ENCODE measurements around the gene ABCA13. TPM values are rescaled to one million over a fixed set of nuclear protein-coding genes. Genes with fewer than 3 reads are reported as not detected.

The ABCA13 gene
- total RNA-seq, 1 experiment from 2014 or later: 0.08 TPM

DNA sequence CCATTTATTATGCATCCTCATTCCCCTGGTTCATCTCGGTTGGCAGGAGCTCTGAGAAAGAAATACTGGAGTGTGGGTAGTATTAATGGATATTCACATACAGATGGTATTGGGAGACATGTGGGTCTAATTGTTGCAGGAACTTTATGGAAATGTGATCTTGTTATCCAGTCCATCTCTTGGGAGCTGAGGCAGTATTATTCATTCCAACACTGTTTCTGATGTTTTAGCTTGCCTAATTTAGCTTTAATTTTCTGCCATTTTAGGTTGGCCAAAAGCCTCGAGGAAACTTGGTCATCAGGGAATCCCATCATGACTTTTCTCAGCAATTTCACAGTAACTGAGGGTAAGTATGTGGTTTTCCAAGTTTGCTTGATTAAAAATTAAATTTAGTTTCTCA, 125.7 kb downstream of the ABCA13 start:
- no peak for DNase-seq (ENCODE audit: low spot score)

DNA sequence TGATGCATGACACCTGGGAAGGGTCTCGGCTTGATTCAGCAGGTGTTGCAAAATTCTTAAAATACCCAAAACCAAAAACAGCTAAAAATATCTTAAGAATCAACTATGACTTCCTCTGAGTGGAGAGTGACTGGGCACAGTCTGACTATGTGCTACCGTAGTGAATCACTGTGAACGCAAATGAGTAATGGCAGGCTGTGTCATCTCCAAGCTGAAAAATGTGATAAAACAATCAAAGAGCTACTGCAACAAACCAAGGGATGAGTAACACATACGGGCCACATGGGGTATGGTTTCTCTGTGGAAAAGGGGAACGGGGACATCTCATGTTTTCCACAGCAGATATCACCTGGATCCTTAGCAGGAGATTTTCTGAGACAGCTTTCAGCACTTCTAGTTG, 127.5 kb downstream of the ABCA13 start:
- no peak for DNase-seq (ENCODE audit: low spot score)

DNA sequence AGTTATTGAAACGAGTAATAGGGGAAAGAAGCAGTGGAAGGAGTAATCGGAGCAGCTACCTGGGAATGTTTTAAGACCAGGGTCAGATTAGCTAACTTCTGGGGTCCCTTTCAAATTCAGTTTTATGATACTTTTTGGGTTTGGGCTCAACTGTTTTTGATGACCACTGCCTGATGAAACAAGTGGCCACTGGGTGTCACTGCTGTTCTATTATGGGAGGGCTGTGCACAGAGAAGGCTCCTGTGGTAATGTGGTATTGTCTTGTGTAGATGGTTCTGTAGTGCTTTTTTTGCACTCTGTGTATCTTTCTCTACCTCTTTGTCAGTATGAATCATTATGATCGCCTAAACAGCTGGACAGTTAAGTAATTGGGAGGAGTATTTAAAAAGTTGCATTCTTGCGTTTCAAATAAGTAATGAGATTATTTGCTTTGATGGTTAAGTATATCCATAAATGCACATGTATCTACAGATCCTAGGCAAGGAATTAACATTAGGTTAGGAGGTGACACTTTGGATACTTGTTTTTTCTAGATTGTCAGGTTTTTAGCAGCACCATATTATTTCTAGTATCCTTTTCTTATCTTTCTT, 128.4 kb downstream of the ABCA13 start:
- DNase-seq (ENCODE audit: low spot score): peak; percentile 81

DNA sequence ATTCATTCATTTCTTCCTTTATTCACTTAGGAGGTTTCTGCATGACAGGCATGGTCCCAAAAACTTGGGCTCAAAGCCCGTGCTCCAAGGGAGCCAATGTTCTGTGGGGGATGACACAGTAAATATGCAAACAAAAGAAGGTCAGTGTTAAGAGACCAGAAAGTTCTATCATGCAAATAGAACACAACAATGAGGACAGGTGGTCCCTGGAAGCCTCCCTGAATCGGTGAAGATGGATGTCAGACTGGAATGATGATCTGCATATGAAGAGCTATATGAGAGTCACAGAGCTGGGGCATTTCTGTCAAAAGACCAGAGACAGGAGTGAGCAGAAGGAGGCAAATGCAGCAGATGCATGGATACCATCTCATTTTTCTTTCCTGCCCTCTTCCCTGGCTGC, 129.0 kb downstream of the ABCA13 start:
- DNase-seq (ENCODE audit: low spot score): no peak

DNA sequence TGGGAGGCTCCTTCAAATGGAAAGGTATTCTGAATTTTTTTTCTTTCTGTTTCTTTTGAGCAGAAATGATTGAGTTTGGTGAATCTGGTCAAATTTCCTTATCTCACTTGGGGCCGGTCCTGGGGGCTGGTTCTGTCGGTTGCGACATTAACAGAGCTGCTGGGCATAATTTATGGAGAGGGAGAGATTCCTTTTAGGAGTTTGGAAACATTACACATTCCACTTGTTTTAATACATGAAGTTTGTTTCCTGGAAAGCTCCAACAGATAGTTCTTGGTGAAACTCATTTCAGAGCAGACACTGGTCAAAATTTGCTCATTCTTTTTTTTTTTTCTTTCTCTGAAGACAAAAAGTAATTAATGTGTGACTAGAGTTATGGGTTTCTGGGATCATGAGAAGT, 129.9 kb downstream of the ABCA13 start:
- no peak for DNase-seq (ENCODE audit: low spot score)

DNA sequence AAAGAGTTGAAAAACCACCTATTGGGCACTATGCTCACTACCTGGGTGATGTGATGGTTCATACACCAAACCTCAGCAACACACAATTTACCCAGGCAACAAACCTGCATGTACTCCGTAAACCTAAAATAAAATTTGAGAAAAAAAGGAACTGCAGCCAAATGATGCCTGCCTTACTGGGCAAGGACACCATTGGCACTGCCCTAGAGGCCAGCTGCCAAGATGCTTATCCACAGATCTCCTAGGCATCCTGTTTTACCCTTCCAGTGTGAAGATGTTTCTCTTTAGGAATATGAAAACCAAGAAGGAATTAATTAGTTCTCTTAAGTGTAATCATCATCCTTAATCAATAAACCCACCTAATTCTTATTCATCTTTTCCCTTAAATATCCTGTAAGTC, 133.4 kb downstream of the ABCA13 start:
- DNase-seq (ENCODE audit: low spot score): no peak

DNA sequence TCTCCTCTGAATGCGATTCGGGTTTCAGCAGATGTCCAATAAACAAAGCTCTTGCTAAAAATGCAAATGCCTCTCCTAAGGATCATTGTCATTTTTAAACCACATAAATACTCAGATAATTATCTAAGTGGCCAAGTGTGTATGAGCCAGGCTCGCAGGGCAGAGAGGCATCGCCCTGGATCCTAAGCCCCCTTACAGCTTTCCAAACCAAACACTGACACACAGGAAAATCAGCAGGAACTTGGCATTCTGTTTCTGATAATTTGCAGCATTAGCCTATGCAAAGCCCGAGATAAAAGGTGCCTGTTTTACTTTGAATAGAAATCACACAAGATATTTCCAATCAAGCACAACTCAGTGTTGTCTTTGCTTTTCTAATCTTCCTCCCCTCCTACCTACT, 134.4 kb downstream of the ABCA13 start:
- DNase-seq (ENCODE audit: low spot score): no peak

DNA sequence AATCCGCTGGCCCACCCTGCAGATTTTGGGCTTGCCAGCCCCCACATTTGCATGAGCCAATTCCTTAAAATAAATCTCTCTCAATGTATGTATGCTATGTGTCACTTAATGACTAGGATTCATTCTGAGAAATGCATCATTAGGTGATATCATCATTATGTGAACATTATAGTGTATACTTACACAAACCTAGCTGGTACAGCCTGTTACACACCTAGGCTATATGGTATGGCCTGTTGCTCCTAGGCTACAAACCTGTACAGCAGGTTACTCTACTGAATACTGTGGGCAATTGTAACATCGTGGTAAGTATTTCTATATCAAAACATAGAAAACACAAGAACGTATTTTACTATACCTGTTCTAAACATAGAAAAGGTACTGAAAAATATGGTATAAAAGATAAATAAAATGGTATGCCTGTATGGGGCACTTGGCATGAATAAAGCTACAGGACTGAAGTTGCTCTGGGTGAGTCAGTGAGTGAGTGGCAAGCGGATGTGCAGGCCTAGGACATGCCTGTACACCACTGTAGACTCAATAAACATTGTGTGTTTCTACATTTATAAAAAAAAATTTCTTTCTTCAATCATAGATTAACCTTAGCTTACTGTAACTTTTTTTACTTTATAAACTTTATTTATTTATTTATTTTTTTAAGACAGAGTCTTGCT, 135.9 kb downstream of the ABCA13 start:
- DNase-seq (ENCODE audit: low spot score): no peak

DNA sequence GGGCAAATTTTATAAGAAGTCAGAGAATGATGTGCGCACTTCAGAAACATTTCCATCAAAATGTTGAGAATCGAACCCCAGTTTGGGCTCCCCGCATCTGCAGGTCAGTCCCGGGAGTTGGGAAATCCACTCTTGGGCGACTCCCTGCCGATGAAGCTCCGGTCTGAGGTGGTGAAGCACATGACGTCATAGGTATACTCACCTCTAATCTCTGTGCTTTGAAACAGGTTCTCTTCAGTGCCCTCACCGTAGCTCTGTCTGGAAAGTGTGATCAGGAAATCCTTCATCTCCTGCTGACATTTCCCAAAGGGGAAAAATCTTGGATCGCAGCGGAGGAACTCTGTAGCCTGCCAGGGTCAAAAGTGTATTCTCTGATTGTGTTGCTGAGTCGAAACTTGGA, 138.5 kb downstream of the ABCA13 start:
- DNase-seq (ENCODE audit: low spot score): no peak

DNA sequence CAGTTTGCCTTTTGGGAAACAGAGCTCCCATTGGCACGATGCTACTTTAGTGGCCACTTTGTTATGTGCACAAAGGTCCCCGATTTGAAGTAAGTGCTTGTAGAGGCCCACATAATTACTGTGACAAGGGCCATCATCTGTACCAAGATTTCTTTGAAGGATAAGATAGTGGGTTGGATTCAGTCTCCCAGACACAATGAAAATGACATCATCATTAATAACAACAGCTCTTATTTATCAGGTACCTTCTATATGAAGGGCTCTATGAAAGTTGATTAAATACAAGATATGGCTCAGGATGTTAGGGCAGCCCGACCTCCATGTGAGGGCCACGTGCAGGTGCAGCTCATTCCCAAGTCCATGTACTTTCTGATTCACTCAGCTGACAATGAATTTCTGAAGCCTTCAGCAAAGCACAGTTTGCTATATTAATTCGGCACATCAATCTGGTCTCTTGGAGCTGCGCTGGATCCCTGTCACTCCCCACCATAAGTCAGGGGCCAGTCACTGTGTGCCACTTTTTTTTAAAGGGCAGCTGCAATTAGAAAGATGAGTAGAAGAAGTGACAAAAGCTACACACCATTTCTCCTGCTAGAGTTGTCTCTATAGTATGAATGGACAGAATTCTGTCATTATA, 140.3 kb downstream of the ABCA13 start:
- no peak for DNase-seq (ENCODE audit: low spot score)

DNA sequence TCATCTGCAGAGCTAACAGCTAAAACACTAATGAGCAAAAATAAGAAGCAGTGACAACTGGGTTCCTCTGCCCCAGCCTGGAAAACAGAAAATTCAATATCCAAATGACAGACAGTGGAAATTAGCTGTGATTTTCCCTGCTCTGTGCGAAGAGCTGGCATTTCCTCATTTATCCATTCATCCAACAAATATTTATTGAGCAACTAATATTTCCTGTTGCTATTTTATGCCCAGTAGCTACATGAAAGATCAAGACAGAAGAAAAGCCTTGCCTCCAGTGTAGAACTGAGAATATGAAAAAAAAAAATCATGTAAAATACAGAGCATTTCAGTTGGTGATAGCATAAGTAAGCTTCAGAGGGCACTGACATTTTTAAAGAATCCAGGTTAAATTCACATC, 140.9 kb downstream of the ABCA13 start:
- no peak for DNase-seq (ENCODE audit: low spot score)

DNA sequence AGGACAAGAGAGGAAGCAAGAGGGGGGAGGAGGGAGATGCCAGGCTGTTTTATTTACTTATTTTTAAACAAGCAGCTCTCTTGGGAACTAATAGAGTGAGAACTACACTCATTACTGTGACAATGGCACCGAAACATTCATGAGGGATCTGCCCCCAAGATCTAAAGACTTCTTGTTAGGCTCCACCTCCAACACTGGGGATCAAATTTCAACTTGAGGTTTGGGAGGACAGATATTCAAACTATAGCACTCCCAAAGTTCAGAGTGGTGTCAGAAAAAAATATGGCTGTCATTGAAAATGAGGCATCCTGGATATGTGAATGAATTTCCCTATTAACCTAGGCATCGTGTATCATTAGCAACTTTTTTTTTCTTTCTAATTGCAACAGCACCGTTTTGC, 145.5 kb downstream of the ABCA13 start:
- no peak for DNase-seq (ENCODE audit: low spot score)

DNA sequence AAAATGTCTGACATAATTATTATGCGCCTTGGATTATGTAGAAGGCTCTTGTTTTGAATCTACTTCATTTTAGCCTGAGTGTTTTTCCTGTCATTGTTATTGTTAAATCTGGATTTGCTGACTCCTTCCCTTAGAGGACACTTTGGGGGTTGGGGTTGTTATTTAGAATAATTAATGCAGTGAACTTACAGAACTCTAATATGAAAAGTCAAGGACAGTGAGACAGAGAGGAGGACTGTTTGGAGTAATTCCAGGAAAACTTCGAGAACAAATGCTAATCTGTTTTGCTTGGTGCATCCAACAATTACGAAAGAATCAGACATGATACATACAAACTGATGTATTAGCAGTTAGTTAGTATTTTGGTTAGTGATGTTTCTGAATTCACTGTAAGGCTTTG, 146.1 kb downstream of the ABCA13 start:
- no peak for DNase-seq (ENCODE audit: low spot score)

DNA sequence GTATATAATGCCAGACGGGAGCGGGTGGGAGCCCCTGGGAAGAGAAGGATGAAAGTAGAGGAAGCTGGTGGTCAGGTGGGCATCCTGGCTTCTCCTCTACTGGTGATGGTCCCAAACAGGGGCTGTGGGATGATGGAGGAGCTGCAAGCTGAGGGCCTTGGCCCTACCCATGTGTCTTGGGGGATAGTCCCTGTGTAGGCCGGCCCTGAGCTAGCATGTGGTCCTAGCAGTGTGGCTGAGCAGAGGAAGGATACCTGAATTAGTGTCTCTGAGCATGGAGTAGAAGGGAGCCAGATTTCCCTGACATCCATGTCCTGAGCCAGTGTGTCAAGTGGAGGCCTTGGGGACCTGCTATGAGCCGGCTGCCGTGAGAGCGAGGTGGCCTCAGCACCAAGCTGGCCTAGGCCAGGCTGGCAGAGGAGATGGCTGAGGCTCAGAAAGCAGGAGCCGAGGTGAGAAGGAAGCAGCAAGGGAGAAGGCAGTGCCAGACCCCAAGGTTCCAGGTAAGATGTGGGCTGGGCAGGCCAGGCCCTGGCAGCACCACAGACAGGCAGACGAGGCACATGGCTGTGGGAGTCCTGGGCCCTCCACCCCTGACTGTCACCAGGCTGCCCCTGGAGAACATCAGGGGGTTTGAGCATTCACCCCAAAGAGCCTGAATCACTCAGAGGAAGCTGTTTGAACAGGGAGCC, 150.2 kb downstream of the ABCA13 start:
- DNase-seq (ENCODE audit: low spot score): no peak

DNA sequence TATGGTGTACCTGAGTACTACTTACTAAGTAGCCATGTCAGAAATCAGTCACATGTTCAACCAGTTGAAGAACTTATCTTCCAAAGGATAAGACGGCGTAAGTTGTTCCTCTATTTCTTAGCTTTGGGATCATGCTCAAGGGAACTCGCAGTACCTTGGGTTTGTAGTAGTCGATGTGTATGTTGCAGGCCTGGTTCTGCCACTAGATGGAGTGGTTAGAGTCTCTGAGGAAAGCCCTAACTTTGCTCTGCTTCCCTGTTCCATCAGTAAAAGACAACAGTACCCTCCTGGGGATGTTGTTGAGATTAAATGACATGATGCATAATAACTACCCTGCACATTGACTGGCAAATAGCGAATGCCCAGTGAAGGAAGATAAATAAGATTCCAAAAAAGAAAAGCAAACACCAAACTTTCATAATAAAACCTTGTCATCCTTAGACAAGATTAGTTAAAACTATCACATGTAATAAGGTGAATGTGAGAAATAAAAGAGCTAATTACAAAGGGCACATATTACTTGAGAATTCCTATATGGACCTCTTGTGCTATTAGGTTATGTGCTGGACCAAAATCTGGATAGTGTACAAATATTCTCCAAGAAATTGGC, 165.9 kb downstream of the ABCA13 start:
- DNase-seq (ENCODE audit: low spot score): peak; percentile 63

DNA sequence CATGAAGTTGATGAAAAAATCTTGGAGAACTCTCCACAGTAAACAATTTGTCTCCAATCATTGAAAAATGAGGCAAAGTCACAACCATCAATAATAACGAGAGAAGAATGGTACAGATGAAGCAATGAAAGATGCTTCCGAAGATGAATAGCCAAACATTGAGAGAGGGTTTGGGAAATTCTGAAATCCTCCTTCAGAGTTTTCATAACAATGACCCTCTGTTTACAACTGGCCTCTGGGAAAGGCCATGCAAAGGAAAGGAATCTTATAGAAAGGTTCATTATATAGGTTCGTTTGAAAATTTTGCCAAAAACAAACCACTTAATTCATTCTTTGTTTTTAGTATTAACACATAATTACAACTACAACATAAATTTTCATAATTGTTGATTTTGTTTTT, 166.5 kb downstream of the ABCA13 start:
- DNase-seq (ENCODE audit: low spot score): no peak

DNA sequence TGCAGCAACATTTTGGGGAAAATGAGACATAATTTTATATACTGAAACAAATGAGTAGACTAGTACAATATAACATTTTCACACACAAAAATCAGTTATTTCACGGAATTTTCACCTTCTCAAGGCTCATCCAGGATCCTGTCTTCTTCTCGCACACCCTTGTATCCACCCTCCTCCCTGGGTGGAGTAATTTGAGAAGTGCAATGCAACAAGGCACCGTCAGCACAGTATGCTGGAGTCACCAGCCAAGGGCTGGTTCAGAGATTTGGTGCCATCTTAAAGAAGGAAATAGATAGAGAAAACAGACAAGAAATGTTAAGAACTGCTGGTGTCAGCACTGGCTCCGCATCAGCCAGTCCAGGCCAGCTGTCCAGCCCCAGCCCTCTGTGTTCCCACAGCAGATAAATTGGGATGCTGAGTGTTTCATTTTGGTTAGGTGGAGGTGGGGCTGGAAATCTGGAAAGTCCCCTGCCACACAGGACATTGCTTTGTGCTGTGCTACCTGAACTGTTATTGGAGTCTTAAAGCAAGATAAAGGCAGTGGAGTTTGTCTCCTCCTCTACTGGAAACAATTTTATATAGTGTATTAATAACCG, 176.1 kb downstream of the ABCA13 start:
- no peak for DNase-seq (ENCODE audit: low spot score)

DNA sequence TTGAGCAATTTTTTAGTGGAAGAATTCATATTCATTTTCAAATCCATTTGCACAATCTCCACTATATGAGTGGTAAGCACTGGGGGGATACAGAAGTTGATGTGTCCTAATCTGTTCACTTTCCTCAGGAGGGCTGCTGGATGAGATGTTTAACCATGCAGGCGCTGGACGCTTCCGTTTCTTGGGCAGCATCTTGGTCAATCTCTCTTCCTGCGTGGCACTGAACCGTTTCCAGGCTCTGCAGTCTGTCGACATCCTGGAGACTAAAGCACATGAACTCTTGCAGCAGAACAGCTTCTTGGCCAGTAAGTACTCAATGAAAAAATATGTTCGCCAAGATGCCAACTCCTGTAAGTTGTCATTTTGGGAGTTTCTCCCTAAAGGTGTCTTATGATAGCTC, 179.3 kb downstream of the ABCA13 start:
- no peak for DNase-seq (ENCODE audit: low spot score)

DNA sequence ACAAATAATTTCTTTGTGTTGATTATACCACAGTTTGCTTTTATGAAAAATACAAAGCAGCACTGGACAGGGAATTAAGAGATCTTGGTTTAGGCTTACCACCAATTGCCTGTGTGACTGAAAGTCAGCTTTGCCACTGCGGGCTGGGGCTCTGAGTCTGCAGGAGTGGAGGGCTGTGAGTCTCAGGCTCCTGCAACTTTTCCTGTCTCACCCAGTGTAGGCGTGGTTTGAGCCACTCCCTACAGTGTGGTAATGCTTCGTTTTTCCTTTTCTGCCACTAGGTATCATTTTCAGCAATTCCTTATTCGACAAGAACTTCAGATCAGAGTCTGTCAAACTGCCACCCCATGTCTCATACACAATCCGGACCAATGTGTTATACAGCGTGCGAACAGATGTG, 180.6 kb downstream of the ABCA13 start:
- DNase-seq (ENCODE audit: low spot score): no peak

DNA sequence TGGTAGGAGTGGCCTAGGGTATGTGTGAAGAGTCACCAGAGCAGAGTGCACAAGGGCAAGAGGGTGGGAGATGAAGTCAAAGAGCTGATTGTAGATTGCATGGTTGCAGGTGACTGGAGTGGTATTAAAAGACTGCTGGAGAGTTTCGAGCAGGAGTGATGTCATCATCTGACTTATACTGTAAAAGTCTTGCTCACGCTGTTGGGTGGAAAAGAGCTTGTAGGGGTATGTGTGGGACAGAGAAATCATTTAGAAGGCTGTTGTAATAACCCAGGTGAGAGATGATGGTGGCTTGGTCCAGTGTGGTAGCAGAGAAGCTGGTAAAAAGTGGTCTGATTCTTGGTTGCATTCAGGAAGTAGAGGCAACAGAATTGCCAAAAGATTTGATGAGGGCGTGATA, 184.1 kb downstream of the ABCA13 start:
- DNase-seq (ENCODE audit: low spot score): no peak

DNA sequence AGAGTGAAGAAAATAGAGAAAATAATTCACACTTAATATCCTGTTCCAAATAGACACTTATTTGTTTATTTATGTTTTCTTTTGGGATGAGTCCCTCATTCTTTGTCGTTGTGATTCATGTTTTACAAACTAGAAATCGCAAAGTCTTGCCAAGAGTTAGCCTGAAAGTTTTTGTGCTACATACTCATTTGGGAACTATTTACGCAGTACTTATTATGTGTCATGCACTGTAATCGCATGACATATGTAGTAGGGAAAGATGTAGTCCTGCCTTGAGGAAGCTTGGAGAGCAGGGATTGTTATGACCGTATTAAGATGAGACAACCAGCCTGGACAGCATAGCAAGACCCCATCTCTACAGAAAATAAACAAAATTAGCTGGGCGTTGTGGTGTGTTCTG, 189.3 kb downstream of the ABCA13 start:
- DNase-seq (ENCODE audit: low spot score): no peak

DNA sequence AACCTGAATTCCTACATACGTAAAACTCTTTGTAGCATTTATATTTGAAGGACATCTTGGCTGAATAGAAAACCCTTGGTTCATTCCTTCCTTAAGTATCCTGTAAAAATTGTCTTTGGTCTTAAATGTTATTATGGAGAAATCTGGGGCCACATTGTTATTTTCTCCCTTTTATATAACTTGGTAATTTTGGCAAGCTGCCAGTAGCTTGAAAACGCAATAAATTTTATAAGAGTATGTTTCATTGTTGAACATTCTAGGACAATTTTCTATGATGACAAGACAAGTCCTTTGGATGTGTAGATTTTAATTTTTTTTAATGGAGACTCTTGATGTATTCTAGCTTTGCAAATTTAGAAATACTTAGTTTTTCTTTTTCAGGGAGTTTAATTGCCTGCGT, 191.9 kb downstream of the ABCA13 start:
- DNase-seq (ENCODE audit: low spot score): no peak

Measured in HT-29 (cell line).